ENCODE data around the gene TFDP2. TPM values are rescaled to one million over a fixed set of nuclear protein-coding genes. Genes with fewer than 3 reads are reported as not detected.

Gene TFDP2
- total RNA-seq, 1 donor from 2014 or later: 23.0 TPM

DNA sequence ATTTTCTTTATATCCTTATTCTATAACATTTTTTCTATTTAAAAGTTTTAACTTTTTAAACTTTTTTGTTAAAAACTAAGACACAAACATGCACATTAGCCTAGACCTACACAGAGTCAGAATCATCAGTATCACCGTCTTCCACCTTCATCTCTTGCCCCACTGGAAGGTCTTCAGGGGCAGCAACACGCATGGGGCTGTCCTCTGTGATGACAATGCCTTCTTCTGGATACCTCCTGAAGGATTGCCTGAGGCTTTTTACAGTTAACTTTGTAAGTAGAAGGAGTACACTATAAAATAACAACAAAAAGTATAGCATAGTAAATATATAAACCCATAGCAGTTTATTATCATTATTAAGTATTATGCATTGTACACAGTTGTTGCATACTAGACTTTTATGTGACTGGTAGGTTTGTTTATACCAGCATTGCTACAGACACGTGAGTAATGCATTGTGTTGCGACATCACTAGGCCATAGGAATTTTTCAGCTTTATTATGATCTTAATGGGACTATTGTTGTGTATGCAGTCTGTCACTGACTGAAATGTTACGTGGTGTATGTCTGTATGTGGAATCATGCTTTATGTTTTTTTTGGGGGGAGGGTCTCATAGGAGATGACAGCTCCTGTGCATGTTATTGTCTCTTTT lies 254.7 kb downstream of the TFDP2 start:
- DNase-seq (ENCODE audit: low spot score): no peak
- ATAC-seq: no peak

Other genes with a start within 250 kb of the TFDP2 start
- 7.2 TPM for gene GK5, start 76.0 kb upstream of the TFDP2 start, total RNA-seq